Activated CD4-positive, CD25-positive, alpha-beta regulatory T cell treated with anti-CD3 and anti-CD28 coated beads, Interleukin-2, amount 50 U/mL, for 16 hours (primary cell): ENCODE measurements around the gene PANK2.
"Not testable (repeated sequence)": the region's sequence is repeated elsewhere in the genome, so short reads cannot be mapped to it uniquely, and the experiment has no call there.

ENCODE experiments used
- DNase-seq: peaks from one replicate; pipeline ENCODE4 v3.0.0-alpha.2; 2020; ENCODE audit warnings: low read depth, low spot score

Gene PANK2

DNA sequence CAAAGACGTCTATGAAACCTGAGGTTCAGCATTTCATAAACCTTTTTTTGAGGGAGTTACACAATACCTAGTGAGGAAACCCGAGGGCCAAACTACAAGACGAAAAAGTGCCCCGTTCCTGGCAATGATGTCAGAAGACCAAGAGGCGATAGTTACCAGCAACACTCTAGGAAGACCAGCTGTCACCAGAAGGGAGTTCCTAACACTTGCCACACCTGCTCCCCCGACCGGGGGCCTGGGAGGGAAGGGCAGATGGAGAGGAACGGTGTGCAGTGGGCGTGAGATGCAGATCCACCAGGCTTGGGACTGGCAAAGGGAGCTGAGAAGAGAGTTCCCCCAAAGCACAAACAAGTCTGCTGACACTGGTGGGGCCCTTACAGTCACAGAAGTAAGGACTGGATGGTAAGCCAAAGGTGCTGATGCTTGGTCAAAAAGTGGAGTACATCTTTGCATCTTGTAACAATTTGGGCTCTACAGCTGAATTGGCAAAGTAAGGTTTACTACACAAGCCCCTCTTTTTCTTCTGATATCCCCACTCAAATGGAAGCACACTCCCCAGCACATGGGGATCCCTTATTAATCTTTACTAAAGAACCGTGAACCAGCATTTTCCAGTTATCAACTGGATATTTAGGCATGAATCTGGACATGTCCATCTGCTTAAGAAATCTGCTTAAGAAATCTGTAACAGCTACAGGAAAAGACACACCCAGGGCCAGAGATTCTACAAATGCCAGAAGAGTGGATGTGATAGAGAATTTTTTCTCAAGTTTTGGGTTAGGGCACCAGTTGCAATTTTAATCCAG is 38.5 kb downstream of the PANK2 start:
- no peak for DNase-seq

DNA sequence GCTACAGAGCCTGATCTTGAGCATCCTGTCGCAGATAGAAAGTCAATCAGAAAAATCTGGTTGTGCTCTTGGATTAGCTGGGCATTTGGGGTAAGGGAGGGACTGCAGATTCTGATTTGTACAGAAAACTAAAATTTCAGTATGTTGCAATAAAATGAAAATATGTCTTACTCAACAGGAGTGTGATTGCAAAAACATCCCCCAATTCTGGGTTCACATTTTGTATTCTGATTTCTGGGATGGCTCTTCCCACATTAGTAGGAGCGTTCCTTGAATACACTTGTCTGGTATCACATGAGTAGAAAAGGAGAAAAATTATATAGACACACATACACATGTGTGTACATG is 40.5 kb downstream of the PANK2 start:
- no peak for DNase-seq

DNA sequence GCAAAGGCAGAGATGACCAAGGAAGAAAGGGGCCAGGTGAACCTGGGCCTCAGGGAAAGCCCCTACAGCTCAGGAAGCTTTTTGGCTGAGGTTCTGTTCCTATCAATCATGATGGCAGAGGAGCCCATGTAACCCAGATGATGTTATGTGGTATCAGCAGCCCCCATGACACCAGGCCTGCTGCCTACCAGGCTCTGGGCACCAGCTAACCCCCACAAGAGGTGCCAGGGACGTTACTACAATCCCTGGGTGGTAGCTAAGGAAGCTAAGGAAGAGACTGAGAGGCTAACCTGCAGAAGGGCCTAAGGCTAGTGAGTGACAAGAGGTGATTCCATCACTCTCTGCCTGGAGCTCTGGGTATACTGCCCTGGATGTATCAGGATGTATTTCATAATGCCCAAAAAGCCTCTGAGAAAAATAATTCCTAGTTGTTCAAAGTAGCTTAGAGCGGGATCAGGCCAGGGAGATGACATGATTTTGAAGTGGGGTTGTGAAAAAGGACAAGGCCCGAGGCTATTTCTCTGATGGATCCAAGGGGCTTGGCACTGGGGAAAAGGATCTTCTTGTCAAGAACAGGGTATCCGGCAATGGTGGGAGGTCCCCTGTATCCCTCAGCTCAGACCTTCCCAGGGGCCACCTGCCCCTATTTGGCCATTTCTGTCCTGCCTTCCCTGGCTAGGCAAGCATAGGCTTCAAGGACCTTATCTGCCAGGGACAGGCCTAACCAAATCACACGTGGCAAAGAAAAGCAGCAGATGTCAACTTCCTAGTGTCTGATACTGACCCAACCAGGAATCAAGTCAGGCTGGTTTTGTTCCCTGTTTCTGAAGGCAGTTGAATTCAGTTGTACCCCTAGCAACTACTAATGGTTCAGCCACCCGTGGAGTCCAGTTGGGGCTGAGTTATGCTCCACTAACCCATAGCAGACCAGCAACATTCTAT is 41.3 kb downstream of the PANK2 start:
- DNase-seq = no peak

DNA sequence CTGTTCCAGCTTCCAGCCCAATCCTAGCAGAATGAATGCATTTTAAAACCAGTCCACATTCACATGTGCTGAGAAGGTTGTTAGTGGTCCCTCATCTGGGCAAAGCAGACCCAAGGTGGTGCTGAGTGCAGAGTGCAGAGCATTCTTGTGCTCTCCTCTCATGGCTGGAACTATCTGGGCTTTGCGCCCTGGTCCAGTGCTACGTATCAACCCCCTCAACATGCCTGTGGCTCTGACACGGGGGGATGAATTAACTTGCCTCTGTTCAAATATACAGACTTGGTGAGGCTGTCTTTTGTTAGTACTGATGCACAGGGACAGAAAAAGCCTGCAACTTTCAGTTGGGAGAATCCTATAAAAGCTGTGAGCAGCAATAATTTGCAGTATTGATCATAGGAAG is 42.5 kb downstream of the PANK2 start:
- DNase-seq = no peak

DNA sequence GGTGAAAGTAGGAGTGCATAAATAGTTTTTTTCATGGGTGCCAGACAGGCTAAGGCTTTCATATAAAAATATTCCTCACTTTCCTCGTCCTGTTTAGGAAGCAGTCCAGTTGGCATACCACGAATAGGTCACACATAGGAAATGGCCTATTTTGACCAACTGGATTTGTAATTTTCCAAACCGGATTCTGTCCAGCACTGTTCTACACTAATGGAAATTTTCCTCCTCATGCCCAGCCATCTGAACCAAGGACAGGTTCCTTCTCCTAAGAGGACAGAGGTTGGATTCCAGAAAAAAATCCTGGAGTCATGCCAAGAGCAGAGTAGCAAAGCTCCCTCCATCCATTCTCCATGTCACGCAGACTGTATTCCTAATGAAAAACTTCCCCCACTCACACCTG is 43.1 kb downstream of the PANK2 start:
- no peak for DNase-seq

DNA sequence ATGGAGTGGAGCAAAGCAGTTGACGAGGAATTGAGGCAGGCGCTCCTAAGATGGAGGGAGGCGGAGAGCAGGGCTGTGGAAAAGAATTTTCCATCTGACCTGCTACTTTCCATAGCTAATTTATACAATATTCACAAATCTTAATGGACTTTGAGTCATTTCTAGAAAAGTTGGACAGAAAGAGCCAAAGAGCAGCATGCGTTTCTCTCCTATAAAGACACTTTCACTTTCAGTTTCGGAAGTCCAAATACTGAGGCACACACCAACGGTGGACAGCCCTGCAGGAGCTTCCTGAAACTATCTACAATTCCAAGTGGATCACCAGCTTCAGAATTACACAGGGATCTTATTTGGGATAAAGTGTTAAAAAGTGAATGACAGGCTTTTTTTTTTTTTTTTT is 43.5 kb downstream of the PANK2 start:
- no peak for DNase-seq

DNA sequence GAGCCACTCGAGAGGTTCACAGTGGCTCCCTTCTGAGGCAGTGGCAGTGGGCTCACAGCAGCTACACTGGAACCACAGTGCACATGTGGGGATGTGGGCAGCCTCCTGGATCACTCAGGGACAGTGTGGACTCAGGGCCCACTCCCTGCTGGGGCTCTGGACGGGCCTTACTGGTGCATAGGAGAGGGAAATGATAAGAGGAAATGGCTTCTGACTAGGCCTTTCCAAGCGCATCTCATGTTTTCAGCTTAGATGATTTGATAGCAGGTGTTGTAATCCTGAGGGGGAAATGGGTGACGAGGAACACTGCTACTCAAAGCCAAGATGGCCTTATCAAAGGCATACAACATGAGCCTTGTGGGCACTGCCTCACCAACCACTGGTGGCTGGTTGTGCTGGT is 44.0 kb downstream of the PANK2 start:
- DNase-seq = no peak

DNA sequence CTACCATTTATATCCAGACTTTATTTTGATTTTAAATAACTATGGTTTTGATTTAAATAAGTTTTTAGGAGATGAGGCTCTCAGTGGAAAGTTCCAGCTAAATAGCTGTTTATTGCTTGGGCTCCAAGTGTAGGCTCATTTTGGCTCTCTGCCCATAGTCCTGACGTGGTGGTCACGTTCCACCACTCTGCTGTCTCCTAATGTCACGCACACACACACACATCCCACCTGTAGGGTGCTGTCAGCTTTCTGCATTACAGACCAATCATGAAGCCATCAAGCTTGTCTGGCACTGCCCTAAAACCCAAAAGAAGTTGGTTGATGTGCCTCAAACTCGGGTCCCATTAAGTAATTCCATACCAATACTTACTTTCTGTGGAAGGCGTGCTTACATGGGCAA is 45.4 kb downstream of the PANK2 start:
- DNase-seq = no peak

DNA sequence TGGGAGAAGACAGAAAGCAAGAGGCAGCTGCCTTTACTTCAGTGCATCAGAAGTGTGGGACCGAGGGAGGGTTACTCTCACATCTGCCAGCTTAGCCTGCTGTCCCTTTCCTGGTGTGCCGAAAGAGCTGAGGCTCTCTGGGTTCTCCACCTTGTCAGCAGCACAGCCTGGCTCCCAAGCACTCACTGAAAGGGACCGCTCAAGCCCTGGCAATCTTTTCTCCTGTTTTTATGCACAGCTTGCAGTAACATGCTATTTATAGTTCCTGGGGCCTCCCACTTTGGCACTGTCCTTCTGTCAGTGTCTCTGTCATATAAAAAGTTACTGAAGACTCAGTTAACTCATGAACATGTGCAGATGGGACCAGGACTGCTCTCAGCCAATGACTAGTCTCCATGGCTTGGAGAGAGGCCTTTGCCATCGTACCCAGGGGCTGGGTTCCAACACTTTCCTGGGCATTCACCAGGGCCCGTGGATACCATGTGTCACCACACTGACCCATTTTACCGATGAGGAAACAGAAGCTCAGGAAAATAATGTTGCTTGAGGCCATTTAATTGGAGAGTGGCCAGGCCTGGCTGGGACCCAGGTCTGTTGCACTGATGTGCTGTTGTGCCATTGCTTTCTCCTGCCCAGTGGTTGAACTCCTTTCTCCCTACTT is 46.2 kb downstream of the PANK2 start:
- no peak for DNase-seq

DNA sequence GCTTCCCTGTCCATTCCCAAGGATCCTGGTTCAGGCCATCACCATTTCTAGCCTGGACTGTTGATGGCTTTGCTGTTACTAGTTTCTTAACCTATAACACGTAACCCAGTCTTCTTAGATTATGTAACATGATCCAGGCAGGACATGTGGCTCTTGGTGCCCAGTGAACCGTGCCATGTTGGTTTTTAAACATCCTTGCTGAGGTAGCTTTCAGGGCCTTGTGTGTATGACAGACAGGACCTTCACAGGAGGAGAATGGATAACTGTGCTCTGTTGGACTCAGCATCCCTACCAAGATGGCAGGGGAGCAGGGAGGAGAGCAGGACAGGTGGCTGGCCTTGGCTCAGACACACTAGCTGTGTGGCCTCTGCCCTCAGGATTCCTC is 46.8 kb downstream of the PANK2 start:
- no peak for DNase-seq

DNA sequence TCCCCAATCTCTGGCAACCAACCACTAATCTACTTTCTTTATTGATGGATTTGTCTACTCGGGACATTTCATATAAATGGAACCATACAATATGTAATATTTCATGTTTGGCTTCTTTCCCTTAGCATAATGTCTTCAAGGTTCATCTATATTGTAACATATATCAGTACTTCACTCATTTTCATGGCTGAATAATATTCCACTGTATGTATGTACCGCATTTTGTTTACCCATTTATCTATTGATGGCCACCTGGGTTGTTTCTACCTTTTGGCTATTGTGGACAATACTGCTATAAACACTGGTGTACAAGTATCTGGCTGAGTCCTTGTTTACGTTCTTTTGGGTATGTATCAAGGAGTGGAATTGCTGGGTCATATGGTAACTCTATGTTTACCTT is 48.4 kb downstream of the PANK2 start:
- no peak for DNase-seq

DNA sequence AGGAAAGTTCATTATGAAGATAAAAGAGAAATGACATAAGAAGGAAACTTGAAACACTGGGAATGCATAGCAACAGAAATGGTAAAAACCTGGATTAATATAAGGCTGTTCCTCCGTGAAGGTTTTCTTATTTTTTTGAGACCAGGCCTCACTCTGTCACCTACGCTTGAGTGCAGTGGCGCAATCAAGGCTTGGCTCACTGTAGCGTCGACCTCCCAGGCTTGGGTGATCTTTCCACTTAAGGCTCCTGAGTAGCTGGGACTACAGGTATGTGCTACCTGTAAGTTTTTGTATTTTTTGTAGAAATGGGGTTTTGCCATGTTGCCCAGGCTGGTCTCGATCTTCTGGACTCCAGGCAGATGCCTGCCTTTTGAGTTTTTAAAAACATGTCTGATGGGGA is 51.7 kb downstream of the PANK2 start:
- no peak for DNase-seq

DNA sequence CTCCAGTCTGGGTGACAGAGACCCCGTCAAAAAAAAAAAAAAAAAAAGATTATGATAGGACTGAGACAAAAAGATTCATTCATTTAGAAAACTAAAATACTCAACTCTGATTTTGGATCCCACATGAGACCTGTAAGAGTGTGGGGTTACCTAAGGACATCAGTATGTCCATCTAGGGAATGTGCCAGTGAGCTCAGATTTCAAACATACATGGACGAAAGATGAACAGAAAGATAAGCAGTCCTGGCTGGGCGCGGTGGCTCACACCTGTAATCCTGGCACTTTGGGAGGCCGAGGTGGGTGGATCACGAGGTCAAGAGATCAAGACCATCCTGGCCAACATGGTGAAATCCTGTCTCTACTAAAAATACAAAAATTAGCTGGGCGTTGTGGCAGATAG is 57.5 kb downstream of the PANK2 start:
- DNase-seq = not testable (repeated sequence)

DNA sequence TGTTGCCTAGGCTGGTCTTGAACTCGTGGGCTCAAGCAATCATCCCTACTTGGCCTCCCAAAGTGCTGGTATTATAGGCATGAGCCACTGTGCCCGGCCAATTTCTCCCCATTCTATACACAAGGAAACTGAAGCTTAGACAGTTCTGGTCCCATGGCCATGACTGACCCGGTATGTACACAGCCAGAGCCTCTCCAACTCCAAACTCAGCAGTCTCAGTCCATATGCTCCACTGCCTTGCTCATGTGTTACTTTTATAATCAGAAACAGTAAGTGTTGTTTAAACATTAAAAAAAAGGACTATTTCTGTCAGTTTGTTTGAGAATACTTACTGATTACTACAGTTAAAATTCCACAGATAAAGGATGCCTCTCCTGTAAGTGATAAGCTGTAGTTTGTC is 75.5 kb downstream of the PANK2 start:
- DNase-seq = no peak

DNA sequence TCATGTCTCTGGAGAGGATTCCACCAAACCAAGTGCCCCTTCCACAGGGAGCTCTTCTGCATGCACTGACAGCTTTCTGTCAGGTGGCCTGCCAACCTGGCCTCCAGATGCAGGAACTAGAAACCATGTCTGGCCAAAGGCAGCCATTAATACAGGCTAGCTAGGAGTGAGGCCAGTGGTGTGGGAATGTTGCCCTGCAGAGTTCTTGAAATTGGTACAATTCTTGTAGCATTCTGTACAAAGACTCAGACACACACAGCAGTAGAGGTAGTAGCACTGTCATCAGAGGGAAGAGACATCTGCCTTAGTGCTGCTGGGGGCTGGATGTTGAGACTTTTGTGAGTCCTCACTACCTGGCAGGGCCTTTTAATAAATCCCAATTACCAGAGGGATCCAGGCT is 77.4 kb downstream of the PANK2 start:
- DNase-seq = no peak

DNA sequence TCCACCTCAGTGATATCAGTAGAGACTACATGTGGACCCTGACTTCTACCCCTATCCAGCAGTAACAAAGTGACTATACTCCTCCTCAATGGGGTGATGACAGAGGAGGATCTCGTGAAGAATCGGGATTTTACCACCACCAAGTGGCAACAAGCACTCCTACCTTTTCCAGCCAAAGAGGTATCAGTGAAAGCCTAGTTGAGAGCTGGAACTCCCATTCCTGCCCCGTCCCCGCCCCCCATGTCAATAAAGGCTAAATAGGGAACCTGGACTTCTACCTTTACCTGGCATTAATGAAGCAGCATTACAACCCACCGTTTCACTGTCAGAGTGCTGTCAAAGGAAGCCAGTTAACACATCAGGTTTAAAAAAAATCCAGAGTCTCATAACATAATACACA is 80.8 kb downstream of the PANK2 start:
- DNase-seq = no peak

DNA sequence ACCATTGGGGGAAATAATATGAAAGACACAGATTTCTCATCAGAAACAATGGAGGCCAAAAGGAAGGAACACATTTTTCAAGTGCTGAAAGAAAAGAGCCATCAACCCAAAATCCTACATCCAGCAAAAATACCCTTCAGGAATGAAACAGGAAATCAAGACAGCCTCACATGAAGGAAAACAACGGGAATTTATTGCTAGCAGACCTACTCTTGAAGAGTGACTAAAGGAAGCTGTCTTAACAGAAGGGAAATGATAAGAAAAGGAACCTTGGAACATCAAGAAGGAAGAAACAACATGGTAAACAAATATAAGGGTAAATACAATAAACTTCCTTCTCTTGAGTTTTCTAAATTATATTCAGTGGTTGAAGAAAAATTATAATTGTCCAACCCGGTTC is 82.0 kb downstream of the PANK2 start:
- DNase-seq = no peak

DNA sequence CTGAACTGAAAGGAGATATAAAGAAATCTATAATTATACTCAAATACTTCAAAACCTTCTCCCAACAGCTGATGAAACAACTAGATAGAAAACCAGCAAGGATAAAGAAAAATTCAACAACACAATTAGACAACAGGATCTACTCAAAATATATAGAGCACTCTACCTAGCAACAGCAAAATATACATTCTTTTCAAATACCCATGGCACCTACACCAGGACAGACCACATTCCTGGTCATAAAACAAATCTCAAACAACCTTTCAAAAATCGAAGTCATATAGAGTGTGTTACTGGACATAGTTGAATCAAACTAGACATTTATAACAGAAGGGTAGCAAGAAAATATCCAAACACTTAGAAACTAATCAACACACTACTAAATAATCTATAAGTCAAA is 83.0 kb downstream of the PANK2 start:
- DNase-seq = no peak

DNA sequence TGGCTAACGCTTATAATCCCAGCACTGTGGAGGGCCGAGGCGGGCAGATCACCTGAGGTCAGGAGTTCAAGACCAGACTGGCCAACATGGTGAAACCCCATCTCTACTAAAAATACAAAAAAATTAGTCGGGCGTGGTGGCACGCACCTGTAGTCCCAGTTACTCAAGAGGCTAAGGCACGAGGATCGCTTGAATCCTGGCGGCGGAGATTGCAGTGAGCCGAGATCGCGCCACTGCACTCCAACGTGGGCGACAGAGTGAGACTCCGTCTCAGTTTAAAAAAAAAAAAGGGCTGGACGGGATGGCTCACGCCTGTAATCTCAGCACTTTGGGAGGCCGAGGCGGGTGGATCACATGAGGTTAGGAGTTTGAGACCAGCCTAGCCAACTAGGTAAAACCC is 83.4 kb downstream of the PANK2 start:
- not testable (repeated sequence) for DNase-seq

DNA sequence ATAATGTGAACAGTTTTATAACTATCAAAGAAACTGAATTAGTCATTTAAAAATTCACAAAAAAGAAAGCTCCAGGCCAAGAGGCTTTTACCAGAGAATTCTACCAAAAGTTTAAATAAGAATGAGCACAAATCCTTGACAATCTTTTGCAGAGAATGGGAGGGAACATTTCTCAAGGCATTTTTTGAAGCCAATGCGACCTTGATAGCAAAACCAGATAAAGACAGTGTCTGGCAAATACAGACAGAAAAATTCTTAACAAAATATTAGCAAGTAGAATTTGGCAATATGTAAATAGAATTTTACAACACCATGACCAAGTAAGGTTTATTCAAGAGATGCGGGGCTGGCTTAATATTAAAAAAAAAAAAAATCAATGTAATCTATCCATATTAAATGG is 84.5 kb downstream of the PANK2 start:
- DNase-seq = no peak

DNA sequence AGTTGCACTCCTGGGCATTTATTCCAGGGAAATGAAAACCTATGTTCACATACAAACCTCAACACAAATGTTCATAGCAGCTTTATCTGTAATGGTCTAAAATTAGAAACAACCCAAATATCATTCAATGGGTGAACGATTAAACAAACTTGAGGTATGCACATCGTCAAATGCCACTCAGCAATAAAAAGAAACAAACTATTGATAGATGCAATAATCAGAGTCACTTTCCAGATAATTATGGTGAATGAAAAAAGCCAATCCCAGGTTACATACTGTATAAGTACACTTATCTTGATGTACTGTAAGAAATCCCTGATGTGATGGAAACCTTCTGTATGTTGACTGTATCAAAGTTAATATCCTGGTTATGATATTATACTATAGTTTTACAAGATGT is 87.3 kb downstream of the PANK2 start:
- DNase-seq = no peak
